Testis (tissue), 3 donors: ENCODE data around the gene PON1. TPM values are rescaled to one million over a fixed set of nuclear protein-coding genes. Genes with fewer than 3 reads are reported as not detected.

Source experiments
- DNase-seq: peaks from one replicate; pipeline ENCODE4 v3.0.0-alpha.2; 2019
- H3K27ac ChIP-seq, 2 donors: fragments of 200-600 bp; sonication (generic); one replicate each; pipeline ENCODE4 v1.5.1; 2019
- H3K27me3 ChIP-seq: fragments of 200-600 bp; sonication (generic); one replicate; pipeline ENCODE4 v1.5.1; 2019
- H3K36me3 ChIP-seq: fragments of 200-600 bp; sonication (generic); one replicate; pipeline ENCODE4 v1.5.1; 2017; ENCODE audit warnings: low read depth; ENCODE audit errors: missing control alignments
- H3K4me1 ChIP-seq: fragments of 200-600 bp; sonication (generic); one replicate; pipeline ENCODE4 v1.5.1; 2019
- H3K4me3 ChIP-seq, 2 donors: fragments of 200-600 bp; sonication (generic); one replicate each; pipeline ENCODE4 v1.5.1; 2017 to 2019
- H3K9me3 ChIP-seq: fragments of 200-600 bp; sonication (generic); one replicate; pipeline ENCODE4 v1.5.1; 2017
- CTCF ChIP-seq, 3 experiments: fragments of 450-650 bp in 2 of 3; fragments of 200-600 bp in 1 of 3; sonication (generic) in 1 of 3; IDR thresholded peaks; one replicate each; pipeline ENCODE4 v1.5.1; 2016 to 2019; ENCODE audit warnings: antibody characterized with exemption in 3 of 3, mild to moderate bottlenecking in 2 of 3, moderate library complexity in 1 of 3
- POLR2A ChIP-seq: fragments of 450-650 bp; IDR thresholded peaks from one replicate; pipeline ENCODE4 v1.6.1; 2017; ENCODE audit warnings: antibody characterized with exemption, mild to moderate bottlenecking, moderate library complexity
- WGBS, 2 donors: methylation state at CpG; one replicate each; pipeline ENCODE4 v1.1.5; 2018; 5-methylcytosine and 5-hydroxymethylcytosine counted together
- intact Hi-C: fragments of 100-400 bp; cut with DNase I; formaldehyde crosslinking; loops from one replicate; pipeline ENCODE4 v1.15.1; 2023; ENCODE audit warnings: low total_unique reads
- polyA plus RNA-seq: library from polyadenylated mRNA; stranded (reverse); fragments of 350-450 nt; fragmentation: Illumina TruSeq; extraction: RNeasy Lipid Tissue Mini Kit (QIAGEN cat#74804); gene quantifications from one replicate; pipeline ENCODE4 v1.2.3, GENCODE V29; 2014; ENCODE audit warnings: low read depth, low replicate concordance; ENCODE audit not compliant: insufficient read depth
- total RNA-seq, 2 donors: library from RNA; depleted of rRNA; stranded (reverse); fragments of >200 nt; gene quantifications; one replicate each; pipeline ENCODE4 v1.2.3, GENCODE V29; 2016

PON1 gene
- total and polyA plus RNA-seq, 3 donors from 2014 or later = 0.12 to 1.2 (median 0.61) TPM

GRCh38 chr7:95365151-95365550, 40.8 kb upstream of the PON1 start:
- no peaks in the 10 kb centered on the region for H3K9me3 ChIP-seq
- no peaks in the 10 kb centered on the region for H3K4me1 ChIP-seq
- intact Hi-C loops = no loop called here
- DNase-seq = no peak
- H3K27ac ChIP-seq = no peak overlapping the region
- no peaks in the 10 kb centered on the region for H3K36me3 ChIP-seq
- H3K4me3 ChIP-seq = no peak overlapping the region
- TF ChIP-seq CTCF (IDR thresholded peaks at IDR 0.05) (no peak), POLR2A (no peak)
- H3K27me3 ChIP-seq = no peaks in the 10 kb centered on the region
- 97 to 100% methylated on average over 1 of the region's 1 CpG for WGBS, 2 donors

GRCh38 chr7:95357623-95358022, 33.3 kb upstream of the PON1 start:
- intact Hi-C loops = no loop called here
- WGBS, 2 donors = 62 to 71% methylated on average over 3 of the region's 3 CpGs
- H3K27ac ChIP-seq = no peak overlapping the region

GRCh38 chr7:95342642-95343307, 18.4 kb upstream of the PON1 start:
- TF ChIP-seq POLR2A = no peak
- no peak for TF ChIP-seq CTCF (IDR thresholded peaks at IDR 0.05)
- Histone ChIP-seq H3K9me3 (no peaks in the 10 kb centered on the region), H3K4me3 (no peak overlapping the region), H3K27me3 (no peaks in the 10 kb centered on the region), H3K36me3 (no peaks in the 10 kb centered on the region), H3K4me1 (no peaks in the 10 kb centered on the region), H3K27ac (no peak overlapping the region)
- intact Hi-C loops = no loop called here
- 76 to 77% methylated on average over 4 of the region's 4 CpGs for WGBS, 2 donors
- no peak for DNase-seq

More at GRCh38 chr7:95357623-95358022, 33.3 kb upstream of the PON1 start:
- H3K4me1 ChIP-seq = no peaks in the 10 kb centered on the region
- TF ChIP-seq POLR2A = no peak
- TF ChIP-seq CTCF (IDR thresholded peaks at IDR 0.05) = no peak
- no peak overlapping the region for H3K4me3 ChIP-seq
- H3K36me3 ChIP-seq = no peaks in the 10 kb centered on the region
- DNase-seq = no peak
- H3K27me3 ChIP-seq = no peaks in the 10 kb centered on the region
- no peaks in the 10 kb centered on the region for H3K9me3 ChIP-seq

- Histone ChIP-seq H3K9me3 (no peaks in the 10 kb centered on the region), H3K27me3 (no peaks in the 10 kb centered on the region), H3K36me3 (no peaks in the 10 kb centered on the region), H3K4me1 (no peaks in the 10 kb centered on the region), H3K4me3 (no peak overlapping the region), H3K27ac (no peak overlapping the region)
- WGBS, 2 donors = 80 to 95% methylated on average over 3 of the region's 3 CpGs
- intact Hi-C loops = no loop called here
- no peak for DNase-seq
- no peak for TF ChIP-seq CTCF (IDR thresholded peaks at IDR 0.05)
- TF ChIP-seq POLR2A = no peak
These were observed 17.7 kb upstream of the PON1 start for GRCh38 chr7:95342029-95342428.

GRCh38 chr7:95340491-95340890, 16.2 kb upstream of the PON1 start:
- Histone ChIP-seq H3K4me3 (no peak overlapping the region), H3K36me3 (no peaks in the 10 kb centered on the region), H3K27me3 (no peaks in the 10 kb centered on the region), H3K4me1 (no peaks in the 10 kb centered on the region), H3K27ac (no peak overlapping the region), H3K9me3 (no peaks in the 10 kb centered on the region)
- intact Hi-C loops = no loop called here
- WGBS, 2 donors = 98 to 100% methylated on average over 2 of the region's 2 CpGs
- no peak for TF ChIP-seq CTCF (IDR thresholded peaks at IDR 0.05)
- TF ChIP-seq POLR2A = no peak
- DNase-seq = no peak
